Measurements from ENCODE around the gene ZNF19. TPM values are rescaled to one million over a fixed set of nuclear protein-coding genes. Genes with fewer than 3 reads are reported as not detected.

ZNF19 gene
- total and polyA plus RNA-seq, 2 of the 8 experiments (the other 6 are each of a cell fraction or from before 2014, with no cell fraction given): 1.5 to 3.5 TPM

DNA sequence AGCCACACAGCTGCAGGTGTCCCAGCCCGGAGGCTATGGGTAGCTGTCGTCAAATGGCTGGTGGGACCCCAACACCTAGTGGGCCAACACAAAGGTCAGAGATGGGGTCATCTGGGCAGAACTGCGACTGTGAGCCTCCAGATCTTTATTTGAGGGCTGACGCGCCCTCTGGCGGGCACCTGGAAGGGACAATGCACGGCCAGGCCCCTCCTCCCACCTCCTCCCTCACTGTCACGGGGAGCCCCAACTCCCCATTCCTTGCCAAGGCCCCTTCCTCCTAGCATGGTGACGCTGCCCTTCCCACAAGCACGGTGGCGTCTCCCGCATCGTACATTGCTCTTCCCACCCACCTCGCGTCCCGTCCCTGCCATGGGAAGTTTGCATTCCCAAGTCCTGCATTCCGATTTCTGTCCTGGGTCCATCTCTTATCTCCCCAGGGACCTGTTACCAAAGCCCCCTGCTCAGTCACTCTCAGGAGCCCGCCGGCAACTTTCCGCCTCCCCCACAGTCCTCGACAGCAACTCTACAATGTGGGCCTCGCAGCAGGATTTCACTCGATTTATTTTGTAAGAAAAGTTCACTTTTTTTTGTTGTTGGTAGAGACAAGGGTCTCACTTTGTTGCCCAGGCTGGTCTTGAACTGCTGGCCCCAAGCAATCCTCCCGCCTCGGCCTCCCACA, 48.3 kb downstream of the ZNF19 start (continued):
- TF ChIP-seq TAF1 (IDR thresholded peaks at IDR 0.05; ENCODE audit: low read depth, low read length): no peak

Data from H1 (cell line).